Astrocyte of the cerebellum (primary cell): ENCODE results near the gene ADCY6.
A peak's percentile ranks its signal among the peaks of the same experiment; 100 is the strongest.

Experiments used
- DNase-seq: peaks from one replicate; pipeline ENCODE4 v3.0.0-alpha.2; 2011; ENCODE audit warnings: low read depth
- H3K4me3 ChIP-seq: 2 replicates; pipeline ENCODE4 v1.5.1; 2011; ENCODE audit warnings: mild to moderate bottlenecking, low read depth, low read length, moderate library complexity
- in situ Hi-C: cut with HindIII; loops from 2 replicates; pipeline ENCODE4 v1.10.0; 2017; ENCODE audit warnings: low sequenced_read_pairs
- TF ChIP-seq, protein P1 (sequence below): IDR thresholded peaks from 2 replicates; pipeline ENCODE4 v1.5.1; 2012; ENCODE audit warnings: low read length, low read depth, moderate library complexity, mild to moderate bottlenecking; ENCODE audit errors: missing control alignments

The ADCY6 gene

DNA sequence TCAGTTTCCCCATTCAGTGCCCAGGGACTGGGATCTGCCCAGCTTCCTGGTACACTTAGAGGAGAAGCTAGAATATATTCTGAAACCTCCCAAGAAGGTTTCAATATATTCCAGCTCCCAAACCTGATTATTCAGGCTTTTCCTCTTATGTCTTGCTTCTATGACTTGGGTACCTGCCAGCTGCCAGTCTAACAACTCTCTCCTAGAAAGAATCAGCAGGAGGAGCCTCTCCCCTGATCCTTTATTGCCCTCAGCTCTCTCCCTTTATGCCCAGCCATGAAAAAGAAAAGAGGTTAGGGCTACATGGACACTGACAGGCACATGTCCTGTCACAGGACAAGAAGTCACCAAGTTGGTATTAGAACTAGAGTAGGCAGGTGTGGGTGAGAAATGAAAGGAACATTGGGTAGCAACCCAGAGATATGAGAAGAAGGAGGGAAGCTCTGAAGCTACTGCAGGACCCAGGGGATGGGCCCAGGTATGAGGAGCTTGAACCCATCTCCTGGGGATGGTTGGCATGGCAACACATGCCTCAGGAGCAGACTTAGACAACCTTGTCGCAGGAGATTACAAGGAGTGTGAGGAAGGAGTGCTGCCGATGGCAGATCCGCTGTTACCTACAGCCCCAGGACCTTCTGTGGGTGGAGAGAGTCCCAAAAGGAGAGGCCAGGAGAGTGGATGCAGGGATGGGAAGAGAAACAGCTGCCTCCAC is 27.4 kb upstream of the ADCY6 start:
- in situ Hi-C loops = no loop called here
- TF ChIP-seq, protein P1, sequence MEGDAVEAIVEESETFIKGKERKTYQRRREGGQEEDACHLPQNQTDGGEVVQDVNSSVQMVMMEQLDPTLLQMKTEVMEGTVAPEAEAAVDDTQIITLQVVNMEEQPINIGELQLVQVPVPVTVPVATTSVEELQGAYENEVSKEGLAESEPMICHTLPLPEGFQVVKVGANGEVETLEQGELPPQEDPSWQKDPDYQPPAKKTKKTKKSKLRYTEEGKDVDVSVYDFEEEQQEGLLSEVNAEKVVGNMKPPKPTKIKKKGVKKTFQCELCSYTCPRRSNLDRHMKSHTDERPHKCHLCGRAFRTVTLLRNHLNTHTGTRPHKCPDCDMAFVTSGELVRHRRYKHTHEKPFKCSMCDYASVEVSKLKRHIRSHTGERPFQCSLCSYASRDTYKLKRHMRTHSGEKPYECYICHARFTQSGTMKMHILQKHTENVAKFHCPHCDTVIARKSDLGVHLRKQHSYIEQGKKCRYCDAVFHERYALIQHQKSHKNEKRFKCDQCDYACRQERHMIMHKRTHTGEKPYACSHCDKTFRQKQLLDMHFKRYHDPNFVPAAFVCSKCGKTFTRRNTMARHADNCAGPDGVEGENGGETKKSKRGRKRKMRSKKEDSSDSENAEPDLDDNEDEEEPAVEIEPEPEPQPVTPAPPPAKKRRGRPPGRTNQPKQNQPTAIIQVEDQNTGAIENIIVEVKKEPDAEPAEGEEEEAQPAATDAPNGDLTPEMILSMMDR = no peak
- no peak for DNase-seq
- peak overlapping the region; percentile 82 for H3K4me3 ChIP-seq

GRCh38 chr12:48815126-48816110 is 26.5 kb upstream of the ADCY6 start:
- peak overlapping the region; percentile 82 for H3K4me3 ChIP-seq
- TF ChIP-seq, protein P1 = no peak
- DNase-seq = peak; percentile 48
- in situ Hi-C loops = no loop called here

GRCh38 chr12:48814262-48815125 is 25.6 kb upstream of the ADCY6 start:
- TF ChIP-seq, protein P1 = peak; percentile 99
- in situ Hi-C loops = no loop called here
- H3K4me3 ChIP-seq = peak overlapping the region; percentile 82
- DNase-seq = no peak

- in situ Hi-C loops = no loop called here
- peak overlapping the region; percentile 82 for H3K4me3 ChIP-seq
- TF ChIP-seq, protein P1 = no peak
- DNase-seq = peak; percentile 34
Observed at GRCh38 chr12:48813465-48814261, 24.8 kb upstream of the ADCY6 start.

DNA sequence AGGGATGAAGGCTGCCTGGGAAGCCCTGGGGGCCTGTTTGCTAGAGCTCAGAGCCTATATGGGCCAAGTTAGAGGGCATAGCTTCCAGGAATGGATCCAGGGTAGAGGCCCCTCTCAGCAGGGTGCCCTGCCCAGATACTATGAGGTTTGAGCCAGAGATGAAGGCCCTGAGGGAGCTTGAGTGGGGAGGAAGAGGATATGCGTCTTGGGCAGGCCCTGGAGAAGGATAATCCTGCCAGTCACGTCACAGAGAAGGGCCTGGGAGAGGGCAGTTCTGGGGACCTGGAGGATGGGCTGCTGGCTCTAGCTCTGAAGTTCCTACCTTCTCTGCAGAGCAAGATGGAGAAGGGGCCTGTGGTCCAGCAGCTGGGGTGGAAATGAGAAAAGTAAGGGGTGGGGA is 23.5 kb upstream of the ADCY6 start:
- TF ChIP-seq, protein P1 = no peak
- no peak overlapping the region for H3K4me3 ChIP-seq
- in situ Hi-C loops = no loop called here
- DNase-seq = no peak
